Fibroblast of lung (primary cell): ENCODE results near the gene GLA.

Experiments
- CTCF ChIP-seq, 2 donors: IDR thresholded peaks in 1 of 2; conservative IDR thresholded peaks in 1 of 2; 1 replicate in 1 of 2; 2 replicates in 1 of 2; pipeline ENCODE4 v1.5.1; 2011 to 2012; ENCODE audit warnings: low read length in 2 of 2, control low read depth in 1 of 2, inconsistent platforms in 1 of 2, low read depth in 1 of 2, mild to moderate bottlenecking in 1 of 2
- EZH2 ChIP-seq: IDR thresholded peaks from 2 replicates; pipeline ENCODE4 v1.5.1; 2012; ENCODE audit warnings: low read length, control low read depth, mild to moderate bottlenecking; ENCODE audit errors: missing control alignments

GRCh38 chrX:101368800-101369199 is 38.9 kb downstream of the GLA start:
- TF ChIP-seq CTCF (conservative IDR thresholded peaks at IDR 0.05 in 1 of 2, IDR thresholded peaks at IDR 0.05 in 1 of 2; ENCODE audit: low read depth in 1 of 2, low read length in 2 of 2) (no peak), EZH2 (no peak)
